Fibroblast of the aortic adventitia (primary cell): ENCODE measurements around the gene ANXA10. TPM values are rescaled to one million over a fixed set of nuclear protein-coding genes. Genes with fewer than 3 reads are reported as not detected.
"Not testable (repeated sequence)": the region's sequence is repeated elsewhere in the genome, so short reads cannot be mapped to it uniquely, and the experiment has no call there.

Source experiments
- DNase-seq: peaks from one replicate; pipeline ENCODE4 v3.0.0-alpha.2; 2010; ENCODE audit warnings: low read depth
- H3K4me3 ChIP-seq: 2 replicates; pipeline ENCODE4 v1.5.1; 2011; ENCODE audit warnings: low read depth, mild to moderate bottlenecking, control low read depth, low read length, moderate library complexity
- CTCF ChIP-seq: IDR thresholded peaks from 2 replicates; pipeline ENCODE4 v1.5.1; 2011; ENCODE audit warnings: mild to moderate bottlenecking, low read length, control low read depth, inconsistent platforms; ENCODE audit not compliant: insufficient read depth
- total RNA-seq: library from RNA; depleted of rRNA; stranded (reverse); fragments of >200 nt; gene quantifications from 2 replicates; pipeline ENCODE4 v1.2.3, GENCODE V29; 2012; ENCODE audit warnings: low replicate concordance

Gene ANXA10
- total RNA-seq, 1 donor: 83.5 TPM

DNA sequence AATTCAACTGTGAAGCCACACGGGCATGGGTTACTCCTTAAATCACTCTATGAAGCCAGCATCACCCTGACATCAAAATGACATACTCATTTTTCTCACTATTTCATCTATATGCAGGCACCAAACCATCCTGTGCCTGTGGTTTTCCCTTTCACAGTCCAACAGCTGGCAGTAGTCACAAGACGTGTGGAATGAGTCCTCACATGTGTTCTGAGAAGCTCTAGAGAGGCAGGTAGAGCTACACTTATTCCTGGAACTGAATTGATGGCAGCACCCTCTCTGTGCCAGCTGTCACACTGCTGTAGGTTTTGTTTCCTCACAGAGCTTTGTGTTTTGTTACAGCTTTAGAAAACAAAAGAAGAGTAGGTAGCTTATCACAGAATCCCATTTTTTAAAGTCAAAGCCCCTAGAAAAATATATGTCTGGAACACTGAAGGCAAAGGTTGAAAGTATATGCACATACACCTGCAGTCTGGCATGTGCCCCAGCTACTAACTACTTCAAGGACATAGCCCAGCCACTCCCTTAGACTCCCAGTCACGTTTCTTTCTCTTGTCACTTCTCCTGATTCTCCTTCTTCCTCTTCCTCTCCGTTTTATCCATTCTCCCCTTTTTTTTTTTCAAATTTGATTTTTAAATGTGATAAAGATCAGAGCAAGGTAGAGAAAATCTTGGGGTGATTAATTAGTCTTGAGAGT lies 107.1 kb downstream of the ANXA10 start:
- no peak for TF ChIP-seq CTCF
- no peak for DNase-seq
- H3K4me3 ChIP-seq: no peak overlapping the region

GRCh38 chr4:168200685-168201084 lies 108.3 kb downstream of the ANXA10 start:
- DNase-seq: no peak
- no peak for TF ChIP-seq CTCF
- no peak overlapping the region for H3K4me3 ChIP-seq

GRCh38 chr4:168203233-168203911 lies 111.0 kb downstream of the ANXA10 start:
- no peak for DNase-seq
- no peak for TF ChIP-seq CTCF

GRCh38 chr4:168208957-168209614 lies 116.7 kb downstream of the ANXA10 start:
- no peak for DNase-seq
- no peak for TF ChIP-seq CTCF
- no peak overlapping the region for H3K4me3 ChIP-seq

More at GRCh38 chr4:168203233-168203911, 111.0 kb downstream of the ANXA10 start:
- H3K4me3 ChIP-seq: no peak overlapping the region

DNA sequence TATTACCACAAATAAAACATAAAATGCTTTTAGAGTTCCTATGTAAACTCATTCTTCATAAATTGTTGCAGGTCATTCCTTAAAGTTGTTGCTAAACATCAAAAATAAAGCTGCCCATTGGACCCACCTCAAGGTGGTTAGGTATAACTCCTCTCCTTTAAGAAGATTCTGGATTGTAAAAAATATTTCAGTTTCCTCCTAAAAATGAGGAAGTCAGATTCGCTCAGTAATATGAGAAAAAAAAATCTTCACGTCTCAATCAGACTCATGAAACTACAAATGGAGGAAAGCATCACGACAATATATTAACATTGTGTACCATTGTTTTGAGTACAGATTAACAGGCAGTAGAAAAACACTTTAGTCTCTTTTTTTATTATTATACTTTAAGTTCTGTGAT lies 120.3 kb downstream of the ANXA10 start:
- no peak for TF ChIP-seq CTCF
- no peak overlapping the region for H3K4me3 ChIP-seq

DNA sequence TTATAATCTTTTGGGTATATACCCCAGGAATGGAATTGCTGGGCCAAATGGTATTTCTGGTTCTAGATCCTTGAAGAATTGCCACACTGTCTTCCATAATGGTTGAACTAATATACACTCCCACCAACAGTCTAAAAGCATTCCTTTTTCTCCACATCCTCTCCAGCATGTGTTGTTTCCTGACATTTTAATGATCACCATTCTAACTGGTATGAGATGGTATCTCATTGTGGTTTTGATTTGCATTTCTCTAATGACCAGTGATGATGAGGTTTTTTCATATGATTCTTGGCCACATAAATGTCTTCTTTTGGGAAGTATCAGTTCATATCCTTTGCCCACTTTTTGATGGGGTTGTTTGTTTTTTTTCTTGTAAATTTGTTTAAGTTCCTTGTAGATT lies 121.2 kb downstream of the ANXA10 start:
- not testable (repeated sequence) for DNase-seq, H3K4me3 ChIP-seq

More for the DNA sequence above, 120.3 kb downstream of the ANXA10 start:
- DNase-seq: no peak

DNA sequence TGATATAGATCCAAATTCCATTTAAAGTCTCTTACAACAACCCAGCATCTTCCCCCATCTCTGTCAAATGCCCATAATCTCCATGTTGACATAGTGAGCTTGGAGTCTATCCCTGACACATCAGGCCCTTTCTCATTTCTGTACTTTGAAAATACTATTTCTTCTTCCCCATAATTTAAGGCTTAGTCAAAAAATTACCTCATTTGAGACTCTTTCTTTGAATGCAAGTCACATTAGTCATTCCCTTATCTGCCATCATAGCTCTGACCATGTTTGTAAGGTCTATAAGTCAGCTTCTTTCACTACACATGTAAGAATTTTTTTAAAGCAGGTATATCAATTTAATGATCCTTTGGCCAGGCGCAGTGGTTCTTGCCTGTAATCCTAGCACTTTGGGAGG lies 126.3 kb downstream of the ANXA10 start:
- peak; percentile 76 for DNase-seq
- H3K4me3 ChIP-seq: no peak overlapping the region
- TF ChIP-seq CTCF: no peak
